Fibroblast of pulmonary artery (primary cell): ENCODE measurements around the gene ACOX3.

Source experiments
- DNase-seq: peaks from one replicate; pipeline ENCODE4 v3.0.0-alpha.2; 2010; ENCODE audit warnings: low read depth
- H3K4me3 ChIP-seq: replicated peaks from 2 replicates; pipeline ENCODE4 v1.5.1; 2011; ENCODE audit warnings: low read depth, mild to moderate bottlenecking, control low read depth, low read length, moderate library complexity
- TF ChIP-seq, protein P1 (sequence below): IDR thresholded peaks from 2 replicates; pipeline ENCODE4 v1.5.1; 2011; ENCODE audit warnings: mild to moderate bottlenecking, control low read depth, low read length, inconsistent platforms; ENCODE audit errors: missing control alignments

The ACOX3 gene

DNA sequence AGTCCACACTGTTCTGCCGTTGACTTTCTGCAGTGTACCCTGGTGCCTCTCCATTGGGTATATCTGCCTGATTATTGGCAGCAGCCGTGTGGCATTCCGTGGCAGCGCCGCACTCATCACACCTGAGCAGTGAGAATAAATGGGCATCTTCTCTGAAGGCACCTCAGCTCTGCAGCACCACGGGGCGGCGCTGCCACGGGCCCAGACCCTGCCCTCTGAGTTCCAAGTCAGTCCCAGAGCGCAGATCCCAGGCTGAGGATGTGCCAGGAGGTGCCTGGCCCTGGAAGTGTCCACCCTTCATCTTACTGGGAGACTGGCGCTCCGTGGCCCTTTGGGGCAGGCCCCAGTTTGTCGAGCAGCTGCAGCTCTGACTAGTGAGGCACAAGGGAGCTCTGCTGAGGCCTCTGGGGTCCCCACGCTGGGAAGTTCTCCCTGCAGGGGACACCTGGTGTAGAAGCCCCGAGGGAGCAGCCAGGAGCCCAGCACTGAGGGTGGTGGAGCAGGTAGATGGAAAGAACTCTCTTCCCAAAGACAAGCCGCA is 36.6 kb upstream of the ACOX3 start:
- H3K4me3 ChIP-seq = no peak overlapping the region
- TF ChIP-seq, protein P1, sequence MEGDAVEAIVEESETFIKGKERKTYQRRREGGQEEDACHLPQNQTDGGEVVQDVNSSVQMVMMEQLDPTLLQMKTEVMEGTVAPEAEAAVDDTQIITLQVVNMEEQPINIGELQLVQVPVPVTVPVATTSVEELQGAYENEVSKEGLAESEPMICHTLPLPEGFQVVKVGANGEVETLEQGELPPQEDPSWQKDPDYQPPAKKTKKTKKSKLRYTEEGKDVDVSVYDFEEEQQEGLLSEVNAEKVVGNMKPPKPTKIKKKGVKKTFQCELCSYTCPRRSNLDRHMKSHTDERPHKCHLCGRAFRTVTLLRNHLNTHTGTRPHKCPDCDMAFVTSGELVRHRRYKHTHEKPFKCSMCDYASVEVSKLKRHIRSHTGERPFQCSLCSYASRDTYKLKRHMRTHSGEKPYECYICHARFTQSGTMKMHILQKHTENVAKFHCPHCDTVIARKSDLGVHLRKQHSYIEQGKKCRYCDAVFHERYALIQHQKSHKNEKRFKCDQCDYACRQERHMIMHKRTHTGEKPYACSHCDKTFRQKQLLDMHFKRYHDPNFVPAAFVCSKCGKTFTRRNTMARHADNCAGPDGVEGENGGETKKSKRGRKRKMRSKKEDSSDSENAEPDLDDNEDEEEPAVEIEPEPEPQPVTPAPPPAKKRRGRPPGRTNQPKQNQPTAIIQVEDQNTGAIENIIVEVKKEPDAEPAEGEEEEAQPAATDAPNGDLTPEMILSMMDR = no peak
- DNase-seq = no peak

- no peak for DNase-seq
These were observed 35.4 kb upstream of the ACOX3 start for GRCh38 chr4:8475751-8476575.

DNA sequence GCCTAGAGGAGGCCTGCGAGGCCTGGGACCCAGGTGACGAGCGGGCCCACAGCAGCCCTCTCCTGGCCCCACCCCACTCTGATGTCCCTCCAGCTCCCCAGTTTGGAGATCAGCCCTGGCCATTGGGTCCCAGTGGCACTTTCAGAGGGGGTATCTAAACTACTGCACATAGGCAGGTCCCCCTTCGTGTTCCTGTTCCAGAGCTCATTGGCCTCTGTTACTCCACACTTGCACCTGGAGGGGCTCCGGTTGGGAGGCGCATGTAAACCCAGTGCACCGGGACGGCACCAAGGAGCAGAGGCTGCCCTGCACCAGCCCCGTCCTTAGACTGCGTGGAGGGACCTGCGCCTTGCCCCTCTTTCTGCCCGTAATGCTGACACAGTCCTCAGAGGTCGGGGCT is 34.3 kb upstream of the ACOX3 start:
- H3K4me3 ChIP-seq = no peak overlapping the region
- no peak for DNase-seq
- TF ChIP-seq, protein P1 = no peak

More at GRCh38 chr4:8475751-8476575, 35.4 kb upstream of the ACOX3 start:
- no peak overlapping the region for H3K4me3 ChIP-seq
- TF ChIP-seq, protein P1 = no peak

DNA sequence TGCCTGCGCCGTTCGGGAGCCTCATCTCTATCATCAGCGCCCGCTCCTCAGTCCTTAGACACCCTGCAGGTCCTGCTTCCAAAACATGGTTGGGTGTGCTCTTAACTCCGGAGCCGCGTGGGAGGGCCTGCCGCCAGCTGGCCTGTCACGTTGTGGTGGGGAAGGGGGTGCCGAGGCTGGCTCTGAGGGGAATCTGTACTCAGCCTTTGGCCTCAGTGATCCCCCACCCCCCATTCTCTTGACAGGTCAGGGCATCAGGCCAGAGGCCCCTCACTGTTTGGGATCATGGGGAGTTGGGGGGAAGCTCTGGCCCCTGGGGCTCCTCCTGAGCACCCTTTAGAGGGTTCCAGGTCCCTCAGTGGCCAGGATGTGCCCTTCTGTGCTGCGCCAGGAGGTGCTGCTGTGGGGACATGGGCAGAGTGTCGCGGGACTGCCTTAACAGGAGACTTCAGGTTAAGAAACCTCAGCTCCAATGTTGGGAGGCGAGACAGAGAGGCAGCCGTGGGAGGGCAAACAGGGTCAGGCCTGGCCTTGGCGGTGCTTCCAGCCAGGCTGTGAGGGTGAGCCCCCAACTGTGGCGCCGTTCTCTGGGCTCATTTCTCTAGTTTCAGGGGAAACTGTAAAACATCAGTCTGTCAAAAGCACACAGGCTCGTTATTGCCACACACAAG is 33.5 kb upstream of the ACOX3 start:
- DNase-seq = no peak
- TF ChIP-seq, protein P1 = no peak
- H3K4me3 ChIP-seq = no peak overlapping the region

DNA sequence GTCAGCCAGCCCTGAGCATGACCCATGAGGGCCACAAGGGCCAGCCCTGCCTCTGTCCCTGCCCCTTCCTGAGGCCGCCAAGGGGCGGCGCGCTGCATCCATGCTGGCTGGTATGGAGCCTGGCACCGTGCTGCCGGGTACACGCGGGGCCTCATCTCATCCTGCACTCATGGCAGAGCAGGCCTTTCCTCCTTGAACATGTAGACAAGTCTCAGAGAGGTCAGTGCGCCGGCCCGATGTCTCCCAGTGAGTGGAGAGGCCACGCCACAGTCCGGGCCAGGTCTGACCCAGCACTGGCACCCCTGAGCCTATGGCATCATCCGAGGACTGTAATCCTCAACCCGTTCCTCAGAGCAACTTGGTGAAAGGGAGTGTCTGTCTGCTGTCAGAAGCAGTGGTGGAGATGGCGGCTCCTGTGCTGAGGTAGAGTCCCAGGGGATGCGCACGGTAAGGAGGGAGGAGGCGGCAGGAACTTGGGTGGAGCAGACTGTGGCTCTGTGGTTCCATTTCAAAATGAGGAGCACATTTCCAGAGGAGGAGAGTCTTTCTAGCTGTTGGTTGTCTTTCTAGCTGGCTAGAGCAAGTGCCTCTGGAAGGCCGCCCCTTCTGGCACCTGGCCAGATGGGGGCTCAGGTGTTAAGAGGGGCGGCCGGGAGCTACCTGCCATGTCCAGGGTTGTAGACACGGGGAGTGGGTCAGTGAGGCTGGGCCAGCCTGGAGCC is 32.8 kb upstream of the ACOX3 start:
- no peak overlapping the region for H3K4me3 ChIP-seq
- TF ChIP-seq, protein P1 = no peak
- DNase-seq = peak; percentile 26

DNA sequence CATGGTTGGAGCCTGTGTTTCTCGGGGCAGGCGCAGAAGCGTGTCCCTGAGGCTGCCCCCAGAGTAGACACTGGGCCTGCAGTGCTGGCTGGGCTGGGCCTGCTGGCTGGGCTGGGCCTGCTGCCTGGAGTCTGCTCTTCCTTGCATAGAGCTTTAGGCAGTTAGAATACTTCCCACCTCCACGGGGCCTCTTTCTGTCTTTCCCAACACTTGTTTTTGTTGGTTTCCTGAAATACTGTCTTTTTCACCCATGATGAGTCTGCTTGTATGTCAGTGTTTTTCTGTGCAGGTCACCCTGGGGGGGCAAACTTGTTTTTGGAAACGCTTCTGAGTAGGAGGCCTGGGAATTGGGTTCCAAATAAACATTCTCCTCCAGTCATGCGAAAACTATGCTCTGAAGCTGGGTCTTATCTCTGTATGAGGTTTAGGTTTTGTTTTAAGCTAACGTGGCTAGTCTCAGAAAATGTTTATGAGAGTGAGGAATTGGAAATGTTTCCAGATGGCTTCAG is 32.2 kb upstream of the ACOX3 start:
- TF ChIP-seq, protein P1 = no peak
- peak; percentile 97 for DNase-seq
- H3K4me3 ChIP-seq = no peak overlapping the region
